Neural cell (in vitro differentiated cells): ENCODE measurements around the gene CD2. TPM values are rescaled to one million over a fixed set of nuclear protein-coding genes. Genes with fewer than 3 reads are reported as not detected.

Experiments
- H2AFZ ChIP-seq: fragments of 200-600, 300-800 bp; sonication (generic), shearing (Covaris generic); 2 replicates; pipeline ENCODE4 v1.6.0; 2014; ENCODE audit warnings: low read depth, mild to moderate bottlenecking, antibody characterized with exemption, low read length, moderate library complexity
- H3F3A ChIP-seq: fragments of 200-600 bp; shearing (Covaris generic); 2 replicates; pipeline ENCODE4 v1.6.1; 2016; ENCODE audit warnings: mild to moderate bottlenecking, moderate library complexity, mixed read lengths, antibody characterized with exemption, low read length; ENCODE audit not compliant: insufficient read depth, poor library complexity, severe bottlenecking
- H3K27ac ChIP-seq: fragments of 200-600, 300-800 bp; sonication (generic), shearing (Covaris generic); 2 replicates; pipeline ENCODE4 v1.5.1; 2014; ENCODE audit warnings: mild to moderate bottlenecking, low read length, moderate library complexity
- H3K27me3 ChIP-seq: fragments of 300-800, 200-600 bp; sonication (generic), shearing (Covaris generic); 2 replicates; pipeline ENCODE4 v1.6.0; 2014; ENCODE audit warnings: mild to moderate bottlenecking, low read depth, low read length, moderate library complexity; ENCODE audit not compliant: insufficient read depth
- H3K36me3 ChIP-seq: fragments of 300-800, 200-600 bp; sonication (generic), shearing (Covaris generic); 2 replicates; pipeline ENCODE4 v1.5.1; 2014; ENCODE audit warnings: mild to moderate bottlenecking, antibody characterized with exemption, low read length, moderate library complexity; ENCODE audit not compliant: insufficient read depth
- H3K4me2 ChIP-seq: fragments of 300-800, 200-600 bp; sonication (generic), shearing (Covaris generic); 2 replicates; pipeline ENCODE4 v1.6.0; 2014; ENCODE audit warnings: mild to moderate bottlenecking, low read length
- H3K4me3 ChIP-seq: fragments of 300-800, 200-600 bp; sonication (generic), shearing (Covaris generic); 2 replicates; pipeline ENCODE4 v1.5.1; 2014; ENCODE audit warnings: mild to moderate bottlenecking, low read length, moderate library complexity
- H3K79me2 ChIP-seq: fragments of 200-600 bp; shearing (Covaris generic); replicated peaks from 2 replicates; pipeline ENCODE4 v1.6.0; 2014; ENCODE audit warnings: mild to moderate bottlenecking, low read length, moderate library complexity; ENCODE audit not compliant: insufficient read depth
- H3K9ac ChIP-seq: fragments of 300-800, 200-600 bp; sonication (generic), shearing (Covaris generic); 2 replicates; pipeline ENCODE4 v1.6.1; 2016; ENCODE audit warnings: mild to moderate bottlenecking, low read length, mixed read lengths
- H3K9me2 ChIP-seq: fragments of 200-600 bp; shearing (Covaris generic); 2 replicates; pipeline ENCODE4 v1.6.1; 2016; ENCODE audit warnings: mild to moderate bottlenecking, low read length, mixed read lengths; ENCODE audit not compliant: insufficient read depth
- H3K9me3 ChIP-seq: fragments of 200-600, 300-800 bp; sonication (generic), shearing (Covaris generic); 2 replicates; pipeline ENCODE4 v1.6.1; 2016; ENCODE audit warnings: mild to moderate bottlenecking, mixed run types, low read length, moderate library complexity, mixed read lengths
- H4K20me1 ChIP-seq: fragments of 200-600 bp; shearing (Covaris generic); 2 replicates; pipeline ENCODE4 v1.6.1; 2016; ENCODE audit warnings: mild to moderate bottlenecking, mixed run types; ENCODE audit not compliant: insufficient read depth
- EP300 ChIP-seq: fragments of 450-650 bp; conservative IDR thresholded peaks from 2 replicates; pipeline ENCODE4 v1.6.1; 2014; ENCODE audit warnings: antibody characterized with exemption, mild to moderate bottlenecking, moderate library complexity; ENCODE audit not compliant: poor library complexity, severe bottlenecking
- EZH2 ChIP-seq: fragments of 200-600, 300-800 bp; shearing (Covaris generic), sonication (generic); IDR thresholded peaks from 2 replicates; pipeline ENCODE4 v1.6.1; 2014; ENCODE audit warnings: antibody characterized with exemption, low read length, borderline replicate concordance, mild to moderate bottlenecking; ENCODE audit not compliant: insufficient read depth, poor library complexity, severe bottlenecking
- MXI1 ChIP-seq: fragments of 450-650 bp; conservative IDR thresholded peaks from 2 replicates; pipeline ENCODE4 v1.6.1; 2014; ENCODE audit warnings: antibody characterized with exemption, mild to moderate bottlenecking; ENCODE audit not compliant: poor library complexity, severe bottlenecking
- POLR2AphosphoS5 ChIP-seq: IDR thresholded peaks from 2 replicates; pipeline ENCODE4 v1.6.1; 2012
- RAD21 ChIP-seq: fragments of 450-650 bp; conservative IDR thresholded peaks from 2 replicates; pipeline ENCODE4 v1.6.1; 2014; ENCODE audit warnings: antibody characterized with exemption, mild to moderate bottlenecking, moderate library complexity
- REST ChIP-seq: IDR thresholded peaks from 2 replicates; pipeline ENCODE4 v1.6.1; 2012; ENCODE audit warnings: borderline replicate concordance
- SMC3 ChIP-seq: fragments of 450-650 bp; conservative IDR thresholded peaks from 2 replicates; pipeline ENCODE4 v1.6.1; 2014; ENCODE audit warnings: antibody characterized with exemption, mild to moderate bottlenecking, moderate library complexity; ENCODE audit not compliant: poor library complexity
- TAF1 ChIP-seq: IDR thresholded peaks from 2 replicates; pipeline ENCODE4 v1.6.1; 2012; ENCODE audit warnings: low read depth
- polyA plus RNA-seq: library from polyadenylated mRNA; depleted of rRNA; stranded (reverse); fragments of >200 nt; gene quantifications from 2 replicates; pipeline ENCODE4 v1.2.3, GENCODE V29; 2014
- TF ChIP-seq, protein P1 (sequence below): fragments of 450-650 bp; IDR thresholded peaks from 2 replicates; pipeline ENCODE4 v1.5.1; 2014; ENCODE audit warnings: antibody characterized with exemption, mild to moderate bottlenecking, moderate library complexity; ENCODE audit not compliant: poor library complexity, severe bottlenecking

CD2 gene
- polyA plus RNA-seq, 1 donor from 2014 or later: not detected

DNA sequence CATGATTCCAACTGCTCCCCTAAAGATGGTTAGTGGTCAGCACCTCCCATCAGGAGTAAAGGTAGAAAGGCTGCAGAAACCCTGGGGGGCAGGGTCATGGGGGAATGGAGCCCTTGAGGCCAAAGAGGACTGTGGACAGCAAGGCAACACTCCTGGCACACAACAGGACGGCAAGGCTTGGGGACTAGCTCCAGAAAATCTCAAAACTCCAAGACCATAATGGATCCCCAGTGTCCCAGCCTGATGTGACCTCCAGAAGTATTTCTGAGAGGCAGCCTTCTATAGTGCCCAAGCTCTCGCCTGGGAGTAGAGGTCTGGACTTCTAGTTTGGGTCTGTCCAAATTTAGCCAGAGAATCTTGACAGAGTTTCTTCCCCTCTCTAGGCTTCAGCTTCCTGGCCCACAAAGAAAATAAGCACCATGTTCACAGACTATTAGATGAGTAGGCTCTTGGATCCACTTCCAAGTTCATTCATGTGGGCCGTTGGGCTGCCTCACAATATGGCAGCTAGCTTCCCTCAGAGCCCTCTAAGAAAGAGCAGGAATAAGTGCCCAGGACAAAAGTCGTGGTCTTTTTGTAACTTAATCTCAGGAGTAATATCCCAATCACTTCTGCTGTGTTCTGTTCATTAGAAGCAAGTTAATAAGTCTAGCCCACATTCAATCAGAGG lies 6.9 kb downstream of the CD2 start:
- H3K79me2 ChIP-seq: no peaks in the 10 kb centered on the region
- H3K36me3 ChIP-seq: no peaks in the 10 kb centered on the region
- no peaks in the 10 kb centered on the region for H3F3A ChIP-seq
- no peak overlapping the region for H3K4me2 ChIP-seq
- H3K4me3 ChIP-seq: no peak overlapping the region
- H3K27me3 ChIP-seq: no peaks in the 10 kb centered on the region
- no peak overlapping the region for H3K27ac ChIP-seq
- H3K9me2 ChIP-seq: no peaks in the 10 kb centered on the region
- H2AFZ ChIP-seq: no peak overlapping the region
- no peak overlapping the region for H3K9ac ChIP-seq
- no peak for TF ChIP-seq POLR2AphosphoS5
- TF ChIP-seq REST: no peak
- TF ChIP-seq, protein P1, sequence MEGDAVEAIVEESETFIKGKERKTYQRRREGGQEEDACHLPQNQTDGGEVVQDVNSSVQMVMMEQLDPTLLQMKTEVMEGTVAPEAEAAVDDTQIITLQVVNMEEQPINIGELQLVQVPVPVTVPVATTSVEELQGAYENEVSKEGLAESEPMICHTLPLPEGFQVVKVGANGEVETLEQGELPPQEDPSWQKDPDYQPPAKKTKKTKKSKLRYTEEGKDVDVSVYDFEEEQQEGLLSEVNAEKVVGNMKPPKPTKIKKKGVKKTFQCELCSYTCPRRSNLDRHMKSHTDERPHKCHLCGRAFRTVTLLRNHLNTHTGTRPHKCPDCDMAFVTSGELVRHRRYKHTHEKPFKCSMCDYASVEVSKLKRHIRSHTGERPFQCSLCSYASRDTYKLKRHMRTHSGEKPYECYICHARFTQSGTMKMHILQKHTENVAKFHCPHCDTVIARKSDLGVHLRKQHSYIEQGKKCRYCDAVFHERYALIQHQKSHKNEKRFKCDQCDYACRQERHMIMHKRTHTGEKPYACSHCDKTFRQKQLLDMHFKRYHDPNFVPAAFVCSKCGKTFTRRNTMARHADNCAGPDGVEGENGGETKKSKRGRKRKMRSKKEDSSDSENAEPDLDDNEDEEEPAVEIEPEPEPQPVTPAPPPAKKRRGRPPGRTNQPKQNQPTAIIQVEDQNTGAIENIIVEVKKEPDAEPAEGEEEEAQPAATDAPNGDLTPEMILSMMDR: no peak
- no peak for TF ChIP-seq SMC3
- TF ChIP-seq TAF1: no peak
- TF ChIP-seq EP300: no peak
- TF ChIP-seq EZH2: no peak
- TF ChIP-seq RAD21: no peak
- no peak for TF ChIP-seq MXI1
- H4K20me1 ChIP-seq: no peaks in the 10 kb centered on the region
- H3K9me3 ChIP-seq: no peaks in the 10 kb centered on the region

DNA sequence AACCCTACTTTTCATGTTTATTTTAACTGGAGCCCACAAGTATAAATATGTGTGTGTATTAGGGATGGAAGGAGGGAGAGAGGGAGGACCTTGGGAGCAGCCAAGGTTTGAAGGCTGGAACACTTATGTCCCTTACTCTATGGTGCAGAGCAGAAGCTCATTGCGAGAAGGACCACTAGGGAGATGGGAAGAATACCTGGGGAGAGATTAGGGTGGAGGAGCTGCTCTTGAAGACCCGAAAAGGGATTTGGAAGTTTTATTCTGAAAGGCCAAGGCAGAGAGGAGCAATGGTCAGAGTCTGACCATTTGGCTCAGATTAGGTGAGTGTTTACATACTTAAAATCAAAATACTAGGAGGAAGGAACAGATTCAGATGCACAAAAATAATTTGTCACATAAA lies 8.1 kb downstream of the CD2 start:
- Histone ChIP-seq H3K4me2 (no peak overlapping the region), H3K9ac (no peak overlapping the region), H3F3A (no peaks in the 10 kb centered on the region)

More for the DNA sequence above, 8.1 kb downstream of the CD2 start:
- H3K9me3 ChIP-seq: no peaks in the 10 kb centered on the region
- H3K4me3 ChIP-seq: no peak overlapping the region
- no peaks in the 10 kb centered on the region for H3K27me3 ChIP-seq
- no peaks in the 10 kb centered on the region for H3K36me3 ChIP-seq
- H4K20me1 ChIP-seq: no peaks in the 10 kb centered on the region
- H3K27ac ChIP-seq: no peak overlapping the region
- H2AFZ ChIP-seq: no peak overlapping the region
- H3K79me2 ChIP-seq: no peaks in the 10 kb centered on the region
- no peak for TF ChIP-seq TAF1
- no peak for TF ChIP-seq SMC3
- TF ChIP-seq, protein P1: no peak
- TF ChIP-seq EP300: no peak
- TF ChIP-seq RAD21: no peak
- no peak for TF ChIP-seq MXI1
- TF ChIP-seq REST: no peak
- TF ChIP-seq POLR2AphosphoS5: no peak
- no peak for TF ChIP-seq EZH2
- H3K9me2 ChIP-seq: no peaks in the 10 kb centered on the region
